GM12892 (cell line): ENCODE measurements around the gene S100A7A.

Experiments used
- POLR2A ChIP-seq: IDR thresholded peaks from 2 replicates; pipeline ENCODE4 v1.6.1; 2011; ENCODE audit warnings: low read depth, low read length, control low read depth
- POLR2AphosphoS5 ChIP-seq: IDR thresholded peaks from 2 replicates; pipeline ENCODE4 v1.6.1; 2011; ENCODE audit warnings: low read depth, low read length, control low read depth
- TAF1 ChIP-seq: IDR thresholded peaks from 2 replicates; pipeline ENCODE4 v1.6.1; 2011; ENCODE audit warnings: low read depth, mild to moderate bottlenecking, control low read depth, low read length, borderline replicate concordance

- no peak for TF ChIP-seq TAF1
- no peak for TF ChIP-seq POLR2A
- no peak for TF ChIP-seq POLR2AphosphoS5
These were observed 22.4 kb upstream of the S100A7A start for GRCh38 chr1:153393926-153394325.
